NCI-H2107 (cell line): ENCODE measurements around the gene MAP6.

Experiments
- DNase-seq: peaks from one replicate; lab custom pipeline; 2025; lab: John Stamatoyannopoulos, UW

Gene MAP6

DNA sequence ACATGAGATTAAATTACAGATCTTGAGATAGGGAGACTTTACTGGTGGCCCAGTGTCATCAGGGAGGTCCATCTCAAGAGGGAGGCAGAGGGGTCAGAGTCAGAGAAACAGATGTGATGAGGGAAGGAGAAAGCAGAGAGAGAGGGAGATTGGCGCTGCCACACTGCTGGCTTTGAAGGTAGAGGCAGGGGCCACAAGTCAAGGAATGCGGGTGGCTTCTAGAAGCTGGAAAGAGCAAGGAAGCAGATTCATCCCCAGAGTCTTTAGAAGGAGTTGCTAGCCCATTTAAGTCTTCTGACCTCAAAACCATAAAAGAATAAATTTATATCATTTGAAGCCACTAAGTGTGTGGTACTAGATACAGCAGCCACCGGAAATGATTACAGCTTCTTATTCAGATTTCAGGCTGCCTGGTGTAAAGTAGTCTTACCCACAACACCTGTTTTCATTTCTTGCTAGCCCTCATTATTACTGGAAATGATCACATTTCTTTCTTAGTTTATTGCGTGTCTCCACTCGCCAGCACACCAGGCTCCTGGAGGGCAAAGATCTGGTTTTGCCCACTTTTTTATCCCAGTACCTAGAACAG is 119.4 kb downstream of the MAP6 start:
- no peak for DNase-seq

DNA sequence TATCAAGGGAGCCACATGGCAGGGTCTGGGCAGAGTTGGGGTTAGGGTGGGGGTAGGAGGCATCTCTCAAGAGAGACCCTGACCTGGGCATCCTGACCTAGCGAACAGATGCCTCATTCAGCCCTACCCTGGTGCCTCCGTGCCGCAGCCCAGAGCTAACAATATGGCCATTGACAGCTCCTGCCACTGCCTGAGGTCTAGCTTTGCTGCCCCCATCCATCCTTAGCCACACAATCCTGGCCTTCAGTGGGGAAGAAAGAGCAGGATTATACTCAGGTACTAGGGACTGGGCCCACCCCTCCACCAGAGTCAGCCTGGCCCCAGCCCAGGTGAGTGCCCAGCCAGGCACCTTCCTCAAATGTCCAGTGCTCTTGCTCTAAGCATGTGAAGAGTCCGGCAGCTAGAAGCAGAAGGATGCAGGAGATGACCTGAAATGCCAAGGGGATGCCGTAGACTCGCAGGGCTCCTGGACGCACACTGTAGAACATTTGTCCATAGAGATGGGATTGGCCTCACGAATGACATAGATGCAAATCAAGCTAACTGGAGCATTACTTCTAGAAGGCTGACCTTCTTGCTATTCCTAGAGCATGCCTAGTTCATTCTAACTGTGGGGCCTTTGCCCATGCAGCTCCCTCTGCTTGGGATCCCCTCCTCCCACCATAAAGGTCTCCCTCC is 120.1 kb downstream of the MAP6 start:
- DNase-seq, result no peak

DNA sequence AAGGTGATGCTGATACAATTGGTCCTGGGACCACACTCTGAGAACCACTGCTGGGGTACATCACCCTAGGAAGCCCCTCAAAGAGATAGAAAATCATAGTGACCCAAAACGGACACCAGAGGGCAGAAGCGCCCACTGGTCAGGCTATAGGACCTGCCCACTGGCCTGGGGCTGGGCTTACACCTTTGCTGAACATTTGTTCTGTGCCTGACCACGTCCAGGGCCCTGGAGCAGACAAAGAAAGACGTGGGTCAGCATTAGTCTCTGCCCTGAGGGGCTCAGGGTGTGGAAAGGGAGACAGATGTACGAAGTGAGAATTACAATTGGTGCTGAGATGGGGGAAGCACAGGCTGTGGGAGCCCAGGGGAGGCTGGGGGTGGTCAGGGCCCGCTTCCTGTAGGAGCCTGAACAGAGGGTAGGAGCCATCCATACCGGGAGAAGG is 121.2 kb downstream of the MAP6 start:
- DNase-seq, result no peak

DNA sequence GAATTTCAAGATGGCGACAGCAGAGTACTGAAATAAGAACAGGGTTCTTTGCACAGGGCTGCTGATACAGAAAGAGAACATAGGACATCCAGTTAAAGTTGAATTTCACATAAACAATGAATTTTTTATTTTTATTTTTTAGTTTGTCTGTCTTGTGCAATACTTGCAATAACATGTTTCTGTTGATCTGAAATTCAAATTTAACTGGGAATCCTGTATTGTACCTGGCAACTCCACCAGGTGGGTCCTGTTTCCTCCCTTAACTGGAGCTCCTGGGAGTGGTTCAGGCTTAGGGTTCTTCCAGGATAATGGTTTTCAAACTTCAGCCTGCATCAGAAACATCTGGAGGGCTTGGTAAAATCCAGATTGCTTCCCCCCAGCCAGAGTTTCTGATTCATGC is 121.7 kb downstream of the MAP6 start:
- DNase-seq, result no peak

DNA sequence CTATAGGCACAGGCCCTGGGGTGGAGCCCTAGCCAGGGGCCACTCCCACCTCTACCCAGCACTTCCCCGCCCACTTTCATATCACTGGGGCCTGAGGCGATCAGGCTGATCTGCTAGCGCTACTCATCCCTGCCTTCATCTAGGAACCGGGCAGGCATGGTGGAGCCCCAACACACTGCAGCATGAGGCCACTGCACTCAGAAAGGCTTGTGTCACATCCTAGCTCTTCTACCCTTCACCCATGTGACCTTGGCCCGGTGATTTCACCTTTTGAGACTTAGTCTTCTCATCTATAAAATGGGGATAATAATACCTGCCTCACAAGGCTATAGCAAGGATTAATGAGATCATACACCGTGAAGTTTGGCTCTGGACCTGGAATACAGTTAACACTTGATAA is 125.0 kb downstream of the MAP6 start:
- DNase-seq, result no peak

DNA sequence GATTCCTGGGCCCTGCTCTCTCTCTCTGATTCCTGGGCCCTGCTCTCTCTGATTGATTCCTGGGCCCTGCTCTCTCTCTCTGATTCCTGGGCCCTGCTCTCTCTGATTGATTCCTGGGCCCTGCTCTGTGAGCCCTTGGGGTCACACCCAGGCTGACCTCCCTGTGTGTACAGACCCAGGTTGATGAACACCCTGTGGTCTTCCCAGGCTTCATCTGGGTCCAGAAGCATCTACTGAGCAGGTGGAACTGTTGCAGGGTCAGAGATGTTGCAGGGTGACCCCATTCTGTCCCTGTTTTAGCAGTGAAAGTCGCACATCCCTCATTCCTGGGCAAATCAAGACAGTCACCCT is 126.8 kb downstream of the MAP6 start:
- DNase-seq, result no peak

DNA sequence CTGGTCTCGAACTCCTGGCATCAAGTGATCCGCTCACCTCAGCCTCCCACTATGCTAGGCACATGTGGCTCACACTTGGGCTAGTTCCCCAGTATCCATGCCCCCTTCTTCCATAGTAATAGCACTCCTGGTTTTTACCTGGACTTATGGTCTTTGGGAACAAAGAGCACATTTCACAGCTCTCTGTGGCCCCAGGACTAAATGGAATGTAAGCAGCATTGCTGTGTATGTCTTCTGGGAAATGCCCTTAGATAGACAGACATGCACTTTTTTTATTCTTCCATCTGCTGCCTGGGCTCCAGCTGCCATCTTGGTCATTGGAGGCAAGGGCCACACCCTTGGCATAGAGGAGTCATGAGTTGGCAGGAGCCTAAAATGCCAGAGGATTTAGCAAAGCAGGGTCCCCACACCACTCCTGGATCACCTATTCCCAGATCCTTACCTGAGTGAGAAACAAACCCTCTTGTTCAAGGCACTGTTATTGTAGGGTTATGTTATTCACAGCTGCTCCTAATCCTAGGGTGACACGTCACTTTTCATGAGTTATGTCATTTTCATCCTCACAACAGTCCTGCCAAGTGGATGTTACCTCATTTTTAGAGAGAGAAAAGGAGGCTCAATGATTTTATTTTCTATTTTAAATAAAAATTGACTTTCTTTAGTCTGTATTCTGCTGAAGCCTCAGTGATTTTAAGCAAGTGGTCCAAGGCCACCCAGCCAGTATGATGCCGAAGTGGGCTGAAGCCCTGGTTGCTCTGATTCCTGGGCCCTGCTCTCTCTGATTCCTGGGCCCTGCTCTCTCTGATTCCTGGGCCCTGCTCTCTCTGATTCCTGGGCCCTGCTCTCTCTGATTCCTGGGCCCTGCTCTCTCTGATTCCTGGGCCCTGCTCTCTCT is 127.4 kb downstream of the MAP6 start:
- no peak for DNase-seq

DNA sequence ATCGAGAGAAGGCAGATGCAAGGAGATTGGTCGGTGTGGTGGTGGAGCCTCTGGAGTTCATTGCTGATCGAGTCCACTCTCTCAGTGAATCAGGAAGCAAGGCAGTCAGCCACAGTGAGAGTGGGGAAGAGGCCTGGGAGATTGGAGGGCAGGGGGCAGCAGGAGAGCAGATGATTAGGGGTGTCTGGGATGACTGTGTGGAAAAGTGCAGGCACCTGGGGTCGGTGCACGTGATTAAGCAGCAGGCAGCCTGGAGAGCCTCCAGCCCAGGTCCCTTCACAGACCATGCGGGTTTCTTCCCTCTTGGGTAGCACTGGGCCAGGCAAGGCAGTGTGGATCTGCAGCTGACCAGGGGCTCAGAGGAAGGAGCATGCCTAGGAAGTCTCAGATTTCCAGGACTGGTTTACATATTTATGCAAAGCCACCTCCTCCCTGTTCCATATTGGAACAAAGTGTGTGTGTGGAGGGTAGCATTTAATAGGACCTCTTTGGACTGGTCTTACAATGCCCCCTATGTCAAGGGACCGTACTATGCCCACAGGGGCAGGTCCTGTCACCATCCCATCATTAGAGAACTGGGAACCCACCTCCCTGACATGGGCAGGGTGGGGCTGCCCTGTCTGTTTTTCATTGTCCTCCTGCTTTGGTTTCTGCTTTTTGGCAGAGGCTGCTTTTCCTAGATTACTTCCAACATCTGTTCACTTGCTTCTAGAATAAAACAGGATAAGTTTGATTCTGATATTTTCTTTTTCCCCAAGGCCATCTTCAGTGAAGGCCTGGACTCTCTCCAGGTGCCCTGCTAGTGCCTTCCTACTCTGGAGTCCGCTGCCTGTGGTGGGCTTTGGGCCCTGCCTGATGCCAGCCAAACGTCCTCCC is 129.1 kb downstream of the MAP6 start:
- DNase-seq, result no peak

DNA sequence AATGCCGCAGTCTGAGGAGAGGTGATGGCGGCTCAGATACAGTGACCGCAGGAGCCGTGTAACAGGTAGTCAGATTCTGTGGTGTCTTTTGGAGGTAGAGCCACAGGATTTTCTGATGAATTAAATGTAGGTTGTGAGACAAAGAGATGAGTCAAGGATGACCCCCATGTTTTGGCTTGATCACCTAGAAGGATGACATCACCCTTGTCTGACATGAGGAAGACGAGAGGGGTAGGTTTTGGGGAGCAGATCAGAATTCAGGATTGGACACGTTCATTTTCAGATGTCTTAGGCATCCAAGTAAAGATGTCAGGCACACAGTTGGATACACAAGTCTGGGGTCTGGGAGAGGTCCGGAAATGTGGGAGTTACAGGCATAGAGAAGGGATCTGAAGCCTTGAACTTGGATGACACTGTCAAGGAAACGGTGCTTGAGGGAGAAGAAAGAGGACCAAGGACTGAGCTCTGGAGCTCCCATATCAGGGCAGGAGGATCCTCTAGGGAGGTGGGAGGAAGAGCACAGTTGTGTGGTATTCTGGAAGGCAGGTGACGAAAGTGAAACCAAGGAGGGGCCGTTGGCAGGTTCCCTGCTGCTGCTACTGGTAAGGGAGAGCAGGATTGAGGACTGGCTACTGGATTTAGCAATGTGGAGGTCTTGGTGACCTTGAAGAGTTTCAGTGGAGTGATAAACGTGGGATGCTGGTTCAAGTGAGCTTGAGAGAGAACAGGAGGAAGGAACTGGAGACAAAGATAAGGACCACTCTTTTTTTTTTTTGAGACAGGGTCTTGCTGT is 130.5 kb downstream of the MAP6 start:
- no peak for DNase-seq

DNA sequence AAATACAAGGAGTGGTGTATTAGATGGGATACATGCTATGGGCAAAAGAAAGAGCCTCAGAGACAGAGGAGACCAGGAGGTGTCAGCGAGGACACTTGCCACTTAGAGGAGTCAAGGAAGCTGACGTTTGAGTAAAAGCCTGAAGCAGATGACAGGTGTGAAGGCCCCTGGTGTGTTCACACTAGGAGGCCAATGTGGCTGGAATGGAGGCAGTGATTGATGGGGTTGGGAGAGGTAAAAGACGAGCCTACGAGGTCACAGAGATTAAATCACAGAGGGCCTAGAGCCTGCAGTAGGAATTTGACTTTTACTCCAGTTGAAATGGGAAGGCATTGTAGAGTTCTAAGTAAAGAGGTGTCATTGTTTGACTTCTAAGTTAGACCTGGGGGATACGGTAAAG is 131.1 kb downstream of the MAP6 start:
- no peak for DNase-seq
